ENCODE measurements around the gene SLC25A14. TPM values are rescaled to one million over a fixed set of nuclear protein-coding genes. Genes with fewer than 3 reads are reported as not detected.
A peak's percentile ranks its signal among the peaks of the same experiment; 100 is the strongest.

The SLC25A14 gene
- total and polyA plus RNA-seq, 10 of the 15 experiments (the other 5 are each of a cell fraction or from before 2014, with no cell fraction given): 7.6 to 17.0 (median 14.0) TPM

- TF ChIP-seq, protein P1, sequence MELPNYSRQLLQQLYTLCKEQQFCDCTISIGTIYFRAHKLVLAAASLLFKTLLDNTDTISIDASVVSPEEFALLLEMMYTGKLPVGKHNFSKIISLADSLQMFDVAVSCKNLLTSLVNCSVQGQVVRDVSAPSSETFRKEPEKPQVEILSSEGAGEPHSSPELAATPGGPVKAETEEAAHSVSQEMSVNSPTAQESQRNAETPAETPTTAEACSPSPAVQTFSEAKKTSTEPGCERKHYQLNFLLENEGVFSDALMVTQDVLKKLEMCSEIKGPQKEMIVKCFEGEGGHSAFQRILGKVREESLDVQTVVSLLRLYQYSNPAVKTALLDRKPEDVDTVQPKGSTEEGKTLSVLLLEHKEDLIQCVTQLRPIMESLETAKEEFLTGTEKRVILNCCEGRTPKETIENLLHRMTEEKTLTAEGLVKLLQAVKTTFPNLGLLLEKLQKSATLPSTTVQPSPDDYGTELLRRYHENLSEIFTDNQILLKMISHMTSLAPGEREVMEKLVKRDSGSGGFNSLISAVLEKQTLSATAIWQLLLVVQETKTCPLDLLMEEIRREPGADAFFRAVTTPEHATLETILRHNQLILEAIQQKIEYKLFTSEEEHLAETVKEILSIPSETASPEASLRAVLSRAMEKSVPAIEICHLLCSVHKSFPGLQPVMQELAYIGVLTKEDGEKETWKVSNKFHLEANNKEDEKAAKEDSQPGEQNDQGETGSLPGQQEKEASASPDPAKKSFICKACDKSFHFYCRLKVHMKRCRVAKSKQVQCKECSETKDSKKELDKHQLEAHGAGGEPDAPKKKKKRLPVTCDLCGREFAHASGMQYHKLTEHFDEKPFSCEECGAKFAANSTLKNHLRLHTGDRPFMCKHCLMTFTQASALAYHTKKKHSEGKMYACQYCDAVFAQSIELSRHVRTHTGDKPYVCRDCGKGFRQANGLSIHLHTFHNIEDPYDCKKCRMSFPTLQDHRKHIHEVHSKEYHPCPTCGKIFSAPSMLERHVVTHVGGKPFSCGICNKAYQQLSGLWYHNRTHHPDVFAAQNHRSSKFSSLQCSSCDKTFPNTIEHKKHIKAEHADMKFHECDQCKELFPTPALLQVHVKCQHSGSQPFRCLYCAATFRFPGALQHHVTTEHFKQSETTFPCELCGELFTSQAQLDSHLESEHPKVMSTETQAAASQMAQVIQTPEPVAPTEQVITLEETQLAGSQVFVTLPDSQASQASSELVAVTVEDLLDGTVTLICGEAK (IDR thresholded peaks at IDR 0.05; ENCODE audit: borderline replicate concordance): peak; percentile 83
- TF ChIP-seq SIN3A (IDR thresholded peaks at IDR 0.05; ENCODE audit: low read depth, low read length): peak; percentile 95
- TF ChIP-seq MEF2A (IDR thresholded peaks at IDR 0.05; ENCODE audit: insufficient read depth, low read depth, low read length): no peak
- TF ChIP-seq ETV6 (conservative IDR thresholded peaks at IDR 0.05 in 1 of 2, IDR thresholded peaks at IDR 0.05 in 1 of 2; ENCODE audit: borderline replicate concordance in 1 of 2, low read depth in 1 of 2): peak in 1 of 2 experiments; percentile 81; a peak in 2 of 4 replicates
- TF ChIP-seq IKZF1 (conservative IDR thresholded peaks at IDR 0.05): peak; percentile 55; the same call in 1 of the 2 replicates
- peak; percentile 91 for TF ChIP-seq BMI1 (IDR thresholded peaks at IDR 0.05; ENCODE audit: borderline replicate concordance)
- no peak for TF ChIP-seq MTA2 (IDR thresholded peaks at IDR 0.05; ENCODE audit: low read depth)
- peak; percentile 91 for TF ChIP-seq MXI1 (IDR thresholded peaks at IDR 0.05; ENCODE audit: low read depth, low read length)
- no peak for TF ChIP-seq ZBTB4 (CRISPR knock-in tag; IDR thresholded peaks at IDR 0.05)
- TF ChIP-seq POLR2AphosphoS5 (IDR thresholded peaks at IDR 0.05; ENCODE audit: low read length): peak; percentile 49; the same call in 1 of the 2 replicates
- TF ChIP-seq GABPA (IDR thresholded peaks at IDR 0.05; ENCODE audit: low read depth): peak; percentile 84
Observed at GRCh38 chrX:130339408-130340222, at the start of gene SLC25A14 (continued).

Measured in GM12878 (cell line).